Stomach smooth muscle (tissue), 2 donors: ENCODE measurements around the gene SMDT1.
"Not testable (repeated sequence)": the region's sequence is repeated elsewhere in the genome, so short reads cannot be mapped to it uniquely, and the experiment has no call there.

ENCODE experiments used
- H3K27ac ChIP-seq: one replicate; pipeline ENCODE4 v1.7.0; 2013; ENCODE audit warnings: mild to moderate bottlenecking, low read length, inconsistent platforms
- H3K27me3 ChIP-seq, 2 donors: one replicate each; pipeline ENCODE4 v1.7.0; 2013; ENCODE audit warnings: low read length in 2 of 2; ENCODE audit not compliant: insufficient read depth in 2 of 2, control insufficient read depth in 1 of 2
- H3K36me3 ChIP-seq, 2 donors: one replicate each; pipeline ENCODE4 v1.7.0; 2013; ENCODE audit warnings: low read length in 2 of 2; ENCODE audit not compliant: control insufficient read depth in 2 of 2, insufficient read depth in 2 of 2
- H3K4me1 ChIP-seq: one replicate; pipeline ENCODE4 v1.7.0; 2013; ENCODE audit warnings: low read length; ENCODE audit not compliant: control insufficient read depth, insufficient read depth
- H3K4me3 ChIP-seq, 2 donors: one replicate each; pipeline ENCODE4 v1.7.0; 2013; ENCODE audit warnings: low read length in 2 of 2
- H3K9ac ChIP-seq, 2 donors: one replicate each; pipeline ENCODE4 v1.7.0; 2013; ENCODE audit warnings: low read length in 2 of 2, mild to moderate bottlenecking in 1 of 2
- H3K9me3 ChIP-seq, 2 donors: one replicate each; pipeline ENCODE4 v1.7.0; 2013; ENCODE audit warnings: low read length in 2 of 2; ENCODE audit not compliant: control insufficient read depth in 2 of 2
- donor health status: healthy.
- donor health status: Pancreatic carcinoma.

The SMDT1 gene

GRCh38 chr22:42115420-42115830 lies 35.9 kb downstream of the SMDT1 start:
- not testable (repeated sequence) for H3K9me3 ChIP-seq, H3K36me3 ChIP-seq, H3K4me3 ChIP-seq, H3K27ac ChIP-seq, H3K4me1 ChIP-seq, H3K9ac ChIP-seq, H3K27me3 ChIP-seq

GRCh38 chr22:42116848-42117424 lies 37.4 kb downstream of the SMDT1 start:
- no peaks in the 10 kb centered on the region for H3K4me1 ChIP-seq
- H3K9ac ChIP-seq: peak overlapping the region in 1 of 2 donors; percentile 21
- no peak overlapping the region for H3K4me3 ChIP-seq
- peaks cover 0 to 9% of the 10 kb centered on the region in 2 donors for H3K9me3 ChIP-seq
- no peaks in the 10 kb centered on the region for H3K27me3 ChIP-seq
- H3K27ac ChIP-seq: no peak overlapping the region
- H3K36me3 ChIP-seq: no peaks in the 10 kb centered on the region

GRCh38 chr22:42120231-42121021 lies 40.9 kb downstream of the SMDT1 start:
- H3K9ac ChIP-seq, H3K4me3 ChIP-seq, H3K36me3 ChIP-seq, H3K27me3 ChIP-seq, H3K4me1 ChIP-seq, H3K9me3 ChIP-seq, H3K27ac ChIP-seq: not testable (repeated sequence)

- H3K4me1 ChIP-seq, H3K27me3 ChIP-seq, H3K9me3 ChIP-seq, H3K4me3 ChIP-seq, H3K36me3 ChIP-seq, H3K9ac ChIP-seq, H3K27ac ChIP-seq: not testable (repeated sequence)
These were observed 44.0 kb downstream of the SMDT1 start for GRCh38 chr22:42123529-42123928.

GRCh38 chr22:42127606-42128005 lies 48.1 kb downstream of the SMDT1 start:
- no peaks in the 10 kb centered on the region for H3K36me3 ChIP-seq
- H3K4me1 ChIP-seq: no peaks in the 10 kb centered on the region
- H3K4me3 ChIP-seq: no peak overlapping the region
- H3K9ac ChIP-seq: no peak overlapping the region
- no peaks in the 10 kb centered on the region for H3K9me3 ChIP-seq
- no peaks in the 10 kb centered on the region for H3K27me3 ChIP-seq
- no peak overlapping the region for H3K27ac ChIP-seq

GRCh38 chr22:42128007-42128406 lies 48.5 kb downstream of the SMDT1 start:
- H3K36me3 ChIP-seq, H3K9me3 ChIP-seq, H3K27me3 ChIP-seq, H3K4me3 ChIP-seq, H3K27ac ChIP-seq, H3K9ac ChIP-seq, H3K4me1 ChIP-seq: not testable (repeated sequence)

GRCh38 chr22:42128776-42129694 lies 49.5 kb downstream of the SMDT1 start:
- not testable (repeated sequence) for H3K9ac ChIP-seq, H3K27me3 ChIP-seq, H3K36me3 ChIP-seq, H3K4me3 ChIP-seq, H3K4me1 ChIP-seq, H3K27ac ChIP-seq, H3K9me3 ChIP-seq

- not testable (repeated sequence) for H3K4me1 ChIP-seq, H3K36me3 ChIP-seq, H3K4me3 ChIP-seq, H3K27me3 ChIP-seq, H3K27ac ChIP-seq, H3K9me3 ChIP-seq, H3K9ac ChIP-seq
These were observed 50.7 kb downstream of the SMDT1 start for GRCh38 chr22:42130182-42130581.

- not testable (repeated sequence) for H3K36me3 ChIP-seq, H3K4me3 ChIP-seq, H3K27ac ChIP-seq, H3K27me3 ChIP-seq, H3K9me3 ChIP-seq, H3K9ac ChIP-seq, H3K4me1 ChIP-seq
These were observed 51.3 kb downstream of the SMDT1 start, which contains the start of gene CYP2D6 for GRCh38 chr22:42130639-42131431. Gene CYP2D6, minus strand, starts transcription at chr22:42130810. Its CDS starts 19 bp downstream, at chr22:42130791.

- Histone ChIP-seq H3K27ac (no peak overlapping the region), H3K4me1 (no peaks in the 10 kb centered on the region), H3K36me3 (no peaks in the 10 kb centered on the region), H3K9ac (no peak overlapping the region), H3K27me3 (peaks cover 0 to 4% of the 10 kb centered on the region in 2 donors), H3K4me3 (no peak overlapping the region), H3K9me3 (no peaks in the 10 kb centered on the region)
These were observed 52.1 kb downstream of the SMDT1 start for GRCh38 chr22:42131562-42131961.
